ENCODE data around the gene LCN10.

GRCh38 chr9:136740069-136740468 lies 2.7 kb downstream of the LCN10 start:
- TF ChIP-seq, protein P1, sequence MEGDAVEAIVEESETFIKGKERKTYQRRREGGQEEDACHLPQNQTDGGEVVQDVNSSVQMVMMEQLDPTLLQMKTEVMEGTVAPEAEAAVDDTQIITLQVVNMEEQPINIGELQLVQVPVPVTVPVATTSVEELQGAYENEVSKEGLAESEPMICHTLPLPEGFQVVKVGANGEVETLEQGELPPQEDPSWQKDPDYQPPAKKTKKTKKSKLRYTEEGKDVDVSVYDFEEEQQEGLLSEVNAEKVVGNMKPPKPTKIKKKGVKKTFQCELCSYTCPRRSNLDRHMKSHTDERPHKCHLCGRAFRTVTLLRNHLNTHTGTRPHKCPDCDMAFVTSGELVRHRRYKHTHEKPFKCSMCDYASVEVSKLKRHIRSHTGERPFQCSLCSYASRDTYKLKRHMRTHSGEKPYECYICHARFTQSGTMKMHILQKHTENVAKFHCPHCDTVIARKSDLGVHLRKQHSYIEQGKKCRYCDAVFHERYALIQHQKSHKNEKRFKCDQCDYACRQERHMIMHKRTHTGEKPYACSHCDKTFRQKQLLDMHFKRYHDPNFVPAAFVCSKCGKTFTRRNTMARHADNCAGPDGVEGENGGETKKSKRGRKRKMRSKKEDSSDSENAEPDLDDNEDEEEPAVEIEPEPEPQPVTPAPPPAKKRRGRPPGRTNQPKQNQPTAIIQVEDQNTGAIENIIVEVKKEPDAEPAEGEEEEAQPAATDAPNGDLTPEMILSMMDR (IDR thresholded peaks at IDR 0.05; ENCODE audit: borderline replicate concordance, extremely low read depth, low read length, poor library complexity, severe bottlenecking), result no peak
- TF ChIP-seq EZH2 (IDR thresholded peaks at IDR 0.05; ENCODE audit: borderline replicate concordance, low read depth, low read length, severe bottlenecking), result no peak

All from DND-41 (cell line).